ENCODE results near the gene WWOX. TPM values are rescaled to one million over a fixed set of nuclear protein-coding genes. Genes with fewer than 3 reads are reported as not detected.

Gene WWOX
- total RNA-seq, 1 experiment from 2014 or later, result 79.9 TPM

DNA sequence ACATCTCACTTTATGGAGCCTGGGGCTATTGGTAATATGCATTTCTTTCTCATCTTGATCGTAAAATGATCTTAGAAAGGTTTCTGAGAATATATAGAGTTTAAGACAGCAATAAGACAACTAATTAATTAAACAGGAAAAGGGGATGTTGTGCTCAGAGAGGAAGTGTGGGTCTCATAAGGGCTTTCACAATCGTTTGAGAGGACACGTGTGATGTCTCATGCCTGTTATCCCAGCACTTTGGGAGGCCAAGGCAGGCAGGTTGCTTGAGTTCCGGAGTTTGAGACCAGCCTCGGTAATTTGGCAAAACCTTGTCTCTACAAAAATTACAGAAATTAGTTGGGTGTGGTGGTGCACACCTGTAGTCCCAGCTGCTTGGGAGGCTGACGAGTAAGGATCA lies 295.6 kb downstream of the WWOX start:
- Histone ChIP-seq H3K9me3 (ENCODE audit: low read depth, low read length, poor library complexity, severe bottlenecking) (no peaks in the 10 kb centered on the region), H3K4me3 (ENCODE audit: low read depth, low read length, poor library complexity, severe bottlenecking) (no peak overlapping the region), H3K36me3 (ENCODE audit: insufficient read depth, low read length, poor library complexity, severe bottlenecking) (no peaks in the 10 kb centered on the region), H3K27me3 (replicated peaks; ENCODE audit: insufficient read depth, low read depth, low read length, poor library complexity) (no peaks in the 10 kb centered on the region), H3K4me1 (ENCODE audit: insufficient read depth, low read length, poor library complexity, severe bottlenecking) (no peaks in the 10 kb centered on the region), H3K27ac (ENCODE audit: low read depth, low read length, poor library complexity, severe bottlenecking) (no peak overlapping the region)
- CTCF ChIA-PET, result no interaction called here
- intact Hi-C loops (cut with micrococcal nuclease; ENCODE audit: unreplicated experiment), result no loop called here
- POLR2A ChIA-PET (ENCODE audit: low non-redundant PET), result no interaction called here
- TF ChIP-seq CTCF (conservative IDR thresholded peaks at IDR 0.05; ENCODE audit: low read depth, low read length) (no peak), EZH2 (IDR thresholded peaks at IDR 0.05; ENCODE audit: borderline replicate concordance, low read depth, low read length, poor library complexity, severe bottlenecking) (no peak)
- no peak for DNase-seq (ENCODE audit: low spot score)
- BruUV-seq (replicated peaks), result no TSS peak

GRCh38 chr16:78396046-78396445 lies 296.6 kb downstream of the WWOX start:
- H3K27me3 ChIP-seq (replicated peaks; ENCODE audit: insufficient read depth, low read depth, low read length, poor library complexity), result no peaks in the 10 kb centered on the region
- intact Hi-C loops (cut with micrococcal nuclease; ENCODE audit: unreplicated experiment), result no loop called here
- BruUV-seq (replicated peaks), result no TSS peak
- no peak overlapping the region for H3K27ac ChIP-seq (ENCODE audit: low read depth, low read length, poor library complexity, severe bottlenecking)
- TF ChIP-seq CTCF (conservative IDR thresholded peaks at IDR 0.05; ENCODE audit: low read depth, low read length) (peak; percentile 35), EZH2 (IDR thresholded peaks at IDR 0.05; ENCODE audit: borderline replicate concordance, low read depth, low read length, poor library complexity, severe bottlenecking) (no peak)
- ChIA-PET POLR2A (ENCODE audit: low non-redundant PET) (no interaction called here), CTCF (no interaction called here)
- no peaks in the 10 kb centered on the region for H3K4me1 ChIP-seq (ENCODE audit: insufficient read depth, low read length, poor library complexity, severe bottlenecking)
- peaks cover 2% of the 10 kb centered on the region for H3K9me3 ChIP-seq (ENCODE audit: low read depth, low read length, poor library complexity, severe bottlenecking)
- H3K4me3 ChIP-seq (ENCODE audit: low read depth, low read length, poor library complexity, severe bottlenecking), result no peak overlapping the region
- peak; percentile 6 for DNase-seq (ENCODE audit: low spot score)
- H3K36me3 ChIP-seq (ENCODE audit: insufficient read depth, low read length, poor library complexity, severe bottlenecking), result no peaks in the 10 kb centered on the region

DNA sequence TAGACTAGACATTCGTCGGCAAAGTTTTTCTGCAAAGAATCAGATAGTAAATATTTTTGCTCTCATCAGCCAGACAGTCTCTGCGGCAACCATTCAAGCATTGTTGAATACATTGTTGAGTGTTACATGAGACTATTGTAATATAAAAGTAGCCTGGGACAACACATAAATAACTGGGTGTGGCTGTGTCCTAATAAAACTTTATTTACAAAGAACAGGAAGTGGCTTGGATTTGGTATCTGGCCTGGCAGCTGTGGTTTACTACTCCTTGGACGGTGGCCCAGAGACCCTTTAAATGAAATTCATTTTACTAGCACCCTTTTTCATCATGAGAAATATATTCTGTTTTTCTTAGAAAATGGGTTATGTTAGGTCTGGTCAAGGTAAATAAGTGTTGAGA lies 297.2 kb downstream of the WWOX start:
- ChIA-PET POLR2A (ENCODE audit: low non-redundant PET) (no interaction called here), CTCF (no interaction called here)
- H3K4me3 ChIP-seq (ENCODE audit: low read depth, low read length, poor library complexity, severe bottlenecking), result no peak overlapping the region
- H3K36me3 ChIP-seq (ENCODE audit: insufficient read depth, low read length, poor library complexity, severe bottlenecking), result no peaks in the 10 kb centered on the region
- no TSS peak for BruUV-seq (replicated peaks)
- H3K27ac ChIP-seq (ENCODE audit: low read depth, low read length, poor library complexity, severe bottlenecking), result no peak overlapping the region
- no peaks in the 10 kb centered on the region for H3K27me3 ChIP-seq (replicated peaks; ENCODE audit: insufficient read depth, low read depth, low read length, poor library complexity)
- no peak for DNase-seq (ENCODE audit: low spot score)
- intact Hi-C loops (cut with micrococcal nuclease; ENCODE audit: unreplicated experiment), result no loop called here
- H3K9me3 ChIP-seq (ENCODE audit: low read depth, low read length, poor library complexity, severe bottlenecking), result peaks cover 3% of the 10 kb centered on the region
- H3K4me1 ChIP-seq (ENCODE audit: insufficient read depth, low read length, poor library complexity, severe bottlenecking), result no peaks in the 10 kb centered on the region
- TF ChIP-seq EZH2 (IDR thresholded peaks at IDR 0.05; ENCODE audit: borderline replicate concordance, low read depth, low read length, poor library complexity, severe bottlenecking), result no peak

- no peak for DNase-seq (ENCODE audit: low spot score)
- H3K9me3 ChIP-seq (ENCODE audit: low read depth, low read length, poor library complexity, severe bottlenecking), result peaks cover 3% of the 10 kb centered on the region
- ChIA-PET CTCF (no interaction called here), POLR2A (ENCODE audit: low non-redundant PET) (no interaction called here)
- no peaks in the 10 kb centered on the region for H3K27me3 ChIP-seq (replicated peaks; ENCODE audit: insufficient read depth, low read depth, low read length, poor library complexity)
- no peaks in the 10 kb centered on the region for H3K4me1 ChIP-seq (ENCODE audit: insufficient read depth, low read length, poor library complexity, severe bottlenecking)
- TF ChIP-seq CTCF (conservative IDR thresholded peaks at IDR 0.05; ENCODE audit: low read depth, low read length) (no peak), EZH2 (IDR thresholded peaks at IDR 0.05; ENCODE audit: borderline replicate concordance, low read depth, low read length, poor library complexity, severe bottlenecking) (no peak)
- H3K36me3 ChIP-seq (ENCODE audit: insufficient read depth, low read length, poor library complexity, severe bottlenecking), result no peaks in the 10 kb centered on the region
- no TSS peak for BruUV-seq (replicated peaks)
- H3K4me3 ChIP-seq (ENCODE audit: low read depth, low read length, poor library complexity, severe bottlenecking), result no peak overlapping the region
- intact Hi-C loops (cut with micrococcal nuclease; ENCODE audit: unreplicated experiment), result no loop called here
- no peak overlapping the region for H3K27ac ChIP-seq (ENCODE audit: low read depth, low read length, poor library complexity, severe bottlenecking)
Observed at GRCh38 chr16:78399384-78399783, 299.9 kb downstream of the WWOX start.

All from A673 (cell line).